ENCODE results near the gene MSRB3. TPM values are rescaled to one million over a fixed set of nuclear protein-coding genes. Genes with fewer than 3 reads are reported as not detected.

Gene MSRB3
- total RNA-seq, 3 donors from 2014 or later (not counting 1 experiment from before 2014, with no cell fraction given): 2.4 to 3.4 (median 3.1) TPM

GRCh38 chr12:65462484-65462883 is 184.0 kb downstream of the MSRB3 start:
- Mint-ChIP-seq H3K36me3 (no peaks in the 10 kb centered on the region), H3K4me1 (no peaks in the 10 kb centered on the region), H3K27me3 (ENCODE audit: low read depth in 2 of 2) (no peaks in the 10 kb centered on the region), H3K9me3 (no peaks in the 10 kb centered on the region), H3K27ac (no peak overlapping the region), H3K4me3 (no peak overlapping the region)
- 97% methylated on average over 2 of the region's 2 CpGs for WGBS (ENCODE audit: insufficient coverage)
- no peak for DNase-seq
- no peaks in the 10 kb centered on the region for H3K27me3 ChIP-seq (ENCODE audit: control insufficient read depth, insufficient read depth, low read length)
- no peak for ATAC-seq
- H3K36me3 ChIP-seq (ENCODE audit: control insufficient read depth, insufficient read depth, low read length): no peaks in the 10 kb centered on the region
- H3K27ac ChIP-seq (ENCODE audit: low read length): no peak overlapping the region
- intact Hi-C loops (cut with micrococcal nuclease): no loop called here
- TF ChIP-seq, protein P1, sequence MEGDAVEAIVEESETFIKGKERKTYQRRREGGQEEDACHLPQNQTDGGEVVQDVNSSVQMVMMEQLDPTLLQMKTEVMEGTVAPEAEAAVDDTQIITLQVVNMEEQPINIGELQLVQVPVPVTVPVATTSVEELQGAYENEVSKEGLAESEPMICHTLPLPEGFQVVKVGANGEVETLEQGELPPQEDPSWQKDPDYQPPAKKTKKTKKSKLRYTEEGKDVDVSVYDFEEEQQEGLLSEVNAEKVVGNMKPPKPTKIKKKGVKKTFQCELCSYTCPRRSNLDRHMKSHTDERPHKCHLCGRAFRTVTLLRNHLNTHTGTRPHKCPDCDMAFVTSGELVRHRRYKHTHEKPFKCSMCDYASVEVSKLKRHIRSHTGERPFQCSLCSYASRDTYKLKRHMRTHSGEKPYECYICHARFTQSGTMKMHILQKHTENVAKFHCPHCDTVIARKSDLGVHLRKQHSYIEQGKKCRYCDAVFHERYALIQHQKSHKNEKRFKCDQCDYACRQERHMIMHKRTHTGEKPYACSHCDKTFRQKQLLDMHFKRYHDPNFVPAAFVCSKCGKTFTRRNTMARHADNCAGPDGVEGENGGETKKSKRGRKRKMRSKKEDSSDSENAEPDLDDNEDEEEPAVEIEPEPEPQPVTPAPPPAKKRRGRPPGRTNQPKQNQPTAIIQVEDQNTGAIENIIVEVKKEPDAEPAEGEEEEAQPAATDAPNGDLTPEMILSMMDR (IDR thresholded peaks at IDR 0.05): no peak
- no peaks in the 10 kb centered on the region for H3K4me1 ChIP-seq (ENCODE audit: control insufficient read depth, insufficient read depth, low read length)
- H3K4me3 ChIP-seq (ENCODE audit: low read length): no peak overlapping the region
- H3K9me3 ChIP-seq (ENCODE audit: control insufficient read depth, insufficient read depth, low read length): no peaks in the 10 kb centered on the region

- Histone ChIP-seq H3K9me3 (ENCODE audit: control insufficient read depth, insufficient read depth, low read length) (no peaks in the 10 kb centered on the region), H3K36me3 (ENCODE audit: control insufficient read depth, insufficient read depth, low read length) (no peaks in the 10 kb centered on the region), H3K27me3 (ENCODE audit: control insufficient read depth, insufficient read depth, low read length) (no peaks in the 10 kb centered on the region), H3K27ac (ENCODE audit: low read length) (no peak overlapping the region), H3K4me1 (ENCODE audit: control insufficient read depth, insufficient read depth, low read length) (no peaks in the 10 kb centered on the region), H3K4me3 (ENCODE audit: low read length) (no peak overlapping the region)
- H3K27me3 Mint-ChIP-seq (ENCODE audit: low read depth in 2 of 2): no peaks in the 10 kb centered on the region
- no peaks in the 10 kb centered on the region for H3K9me3 Mint-ChIP-seq
- H3K4me1 Mint-ChIP-seq: no peaks in the 10 kb centered on the region
- DNase-seq: no peak
- H3K36me3 Mint-ChIP-seq: no peaks in the 10 kb centered on the region
- no peak overlapping the region for H3K27ac Mint-ChIP-seq
- intact Hi-C loops (cut with micrococcal nuclease): no loop called here
- no peak for ATAC-seq
- WGBS (ENCODE audit: insufficient coverage): 85% methylated on average over 8 of the region's 9 CpGs
- TF ChIP-seq, protein P1 (IDR thresholded peaks at IDR 0.05): no peak
- no peak overlapping the region for H3K4me3 Mint-ChIP-seq
These were observed 184.6 kb downstream of the MSRB3 start for GRCh38 chr12:65463082-65463481.

- no peak overlapping the region for H3K4me3 Mint-ChIP-seq
- 100% methylated on average over 1 of the region's 1 CpG for WGBS (ENCODE audit: insufficient coverage)
- no peaks in the 10 kb centered on the region for H3K4me1 Mint-ChIP-seq
- no peak overlapping the region for H3K27ac ChIP-seq (ENCODE audit: low read length)
- no peaks in the 10 kb centered on the region for H3K27me3 ChIP-seq (ENCODE audit: control insufficient read depth, insufficient read depth, low read length)
- DNase-seq: no peak
- no peak overlapping the region for H3K4me3 ChIP-seq (ENCODE audit: low read length)
- H3K9me3 ChIP-seq (ENCODE audit: control insufficient read depth, insufficient read depth, low read length): no peaks in the 10 kb centered on the region
- intact Hi-C loops (cut with micrococcal nuclease): no loop called here
- no peaks in the 10 kb centered on the region for H3K36me3 Mint-ChIP-seq
- TF ChIP-seq, protein P1 (IDR thresholded peaks at IDR 0.05): no peak
- no peak overlapping the region for H3K27ac Mint-ChIP-seq
- H3K4me1 ChIP-seq (ENCODE audit: control insufficient read depth, insufficient read depth, low read length): no peaks in the 10 kb centered on the region
- ATAC-seq: no peak
- no peaks in the 10 kb centered on the region for H3K9me3 Mint-ChIP-seq
- no peaks in the 10 kb centered on the region for H3K36me3 ChIP-seq (ENCODE audit: control insufficient read depth, insufficient read depth, low read length)
- H3K27me3 Mint-ChIP-seq (ENCODE audit: low read depth in 2 of 2): no peaks in the 10 kb centered on the region
These were observed 185.1 kb downstream of the MSRB3 start for GRCh38 chr12:65463611-65464010.

DNA sequence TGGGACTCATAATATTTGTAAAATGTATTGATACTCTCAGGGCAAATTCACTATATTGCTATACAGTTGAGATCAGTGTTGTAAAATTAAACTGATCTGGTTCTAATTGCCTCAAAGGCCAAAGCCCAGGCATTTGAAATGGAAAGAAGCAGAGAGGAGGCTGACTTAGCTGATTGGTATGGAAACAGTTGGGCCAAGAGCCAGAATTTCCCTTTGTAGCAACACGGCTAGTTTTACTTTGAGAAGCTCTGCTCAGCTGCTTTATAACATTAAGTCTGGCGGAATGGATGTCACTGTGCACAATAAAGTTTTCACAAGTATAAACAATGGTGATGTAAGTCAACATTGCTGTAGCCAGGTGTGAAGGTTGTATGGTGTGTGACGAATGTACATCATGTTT is 186.4 kb downstream of the MSRB3 start:
- 95% methylated on average over 3 of the region's 3 CpGs for WGBS (ENCODE audit: insufficient coverage)
- ATAC-seq: no peak
- H3K36me3 ChIP-seq (ENCODE audit: control insufficient read depth, insufficient read depth, low read length): no peaks in the 10 kb centered on the region
- DNase-seq: no peak
- TF ChIP-seq, protein P1 (IDR thresholded peaks at IDR 0.05): no peak
- intact Hi-C loops (cut with micrococcal nuclease): no loop called here
- H3K27me3 Mint-ChIP-seq (ENCODE audit: low read depth in 2 of 2): peaks cover 0 to 2% of the 10 kb centered on the region in 2 donors
- H3K27ac ChIP-seq (ENCODE audit: low read length): no peak overlapping the region
- no peaks in the 10 kb centered on the region for H3K9me3 Mint-ChIP-seq
- H3K4me1 ChIP-seq (ENCODE audit: control insufficient read depth, insufficient read depth, low read length): no peaks in the 10 kb centered on the region
- no peaks in the 10 kb centered on the region for H3K9me3 ChIP-seq (ENCODE audit: control insufficient read depth, insufficient read depth, low read length)
- no peak overlapping the region for H3K4me3 ChIP-seq (ENCODE audit: low read length)
- no peaks in the 10 kb centered on the region for H3K27me3 ChIP-seq (ENCODE audit: control insufficient read depth, insufficient read depth, low read length)
- no peak overlapping the region for H3K4me3 Mint-ChIP-seq
- H3K36me3 Mint-ChIP-seq: no peaks in the 10 kb centered on the region
- H3K27ac Mint-ChIP-seq: no peak overlapping the region
- H3K4me1 Mint-ChIP-seq: no peaks in the 10 kb centered on the region

All from natural killer cell (primary cell).